Measurements from ENCODE around the gene UCMA. TPM values are rescaled to one million over a fixed set of nuclear protein-coding genes. Genes with fewer than 3 reads are reported as not detected.

The UCMA gene
- total RNA-seq, 1 donor from 2014 or later, result not detected

GRCh38 chr10:13173616-13174015 lies 60.6 kb downstream of the UCMA start:
- H3K4me3 Mint-ChIP-seq (ENCODE audit: unreplicated experiment), result no peak overlapping the region
- H3K36me3 Mint-ChIP-seq (ENCODE audit: low read depth, unreplicated experiment), result no peaks in the 10 kb centered on the region
- H3K27me3 Mint-ChIP-seq (ENCODE audit: unreplicated experiment), result peaks cover 3% of the 10 kb centered on the region
- no peaks in the 10 kb centered on the region for H3K4me1 Mint-ChIP-seq (ENCODE audit: unreplicated experiment)
- no peak overlapping the region for H3K27ac Mint-ChIP-seq (ENCODE audit: unreplicated experiment)
- TF ChIP-seq, protein P1, sequence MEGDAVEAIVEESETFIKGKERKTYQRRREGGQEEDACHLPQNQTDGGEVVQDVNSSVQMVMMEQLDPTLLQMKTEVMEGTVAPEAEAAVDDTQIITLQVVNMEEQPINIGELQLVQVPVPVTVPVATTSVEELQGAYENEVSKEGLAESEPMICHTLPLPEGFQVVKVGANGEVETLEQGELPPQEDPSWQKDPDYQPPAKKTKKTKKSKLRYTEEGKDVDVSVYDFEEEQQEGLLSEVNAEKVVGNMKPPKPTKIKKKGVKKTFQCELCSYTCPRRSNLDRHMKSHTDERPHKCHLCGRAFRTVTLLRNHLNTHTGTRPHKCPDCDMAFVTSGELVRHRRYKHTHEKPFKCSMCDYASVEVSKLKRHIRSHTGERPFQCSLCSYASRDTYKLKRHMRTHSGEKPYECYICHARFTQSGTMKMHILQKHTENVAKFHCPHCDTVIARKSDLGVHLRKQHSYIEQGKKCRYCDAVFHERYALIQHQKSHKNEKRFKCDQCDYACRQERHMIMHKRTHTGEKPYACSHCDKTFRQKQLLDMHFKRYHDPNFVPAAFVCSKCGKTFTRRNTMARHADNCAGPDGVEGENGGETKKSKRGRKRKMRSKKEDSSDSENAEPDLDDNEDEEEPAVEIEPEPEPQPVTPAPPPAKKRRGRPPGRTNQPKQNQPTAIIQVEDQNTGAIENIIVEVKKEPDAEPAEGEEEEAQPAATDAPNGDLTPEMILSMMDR (IDR thresholded peaks at IDR 0.05; ENCODE audit: unreplicated experiment), result no peak
- no peaks in the 10 kb centered on the region for H3K9me3 Mint-ChIP-seq (ENCODE audit: unreplicated experiment)
- no peak for DNase-seq (ENCODE audit: low spot score)

Other genes starting within 250 kb of the UCMA start
- gene CCDC3, start 232.7 kb downstream of the UCMA start, total RNA-seq (ENCODE audit: unreplicated experiment), result 26.1 TPM
- 36.3 TPM for gene OPTN, start 134.2 kb downstream of the UCMA start, total RNA-seq (ENCODE audit: unreplicated experiment)
- gene MCM10, start 72.8 kb downstream of the UCMA start, total RNA-seq (ENCODE audit: unreplicated experiment), result 7.0 TPM
- gene PHYH, start 65.7 kb upstream of the UCMA start, total RNA-seq (ENCODE audit: unreplicated experiment), result 10.2 TPM
- gene SEPHS1, start 113.9 kb upstream of the UCMA start, total RNA-seq (ENCODE audit: unreplicated experiment), result 74.9 TPM